ENCODE data around the gene TTF1.

GRCh38 chr9:132381966-132382541, 24.6 kb downstream of the TTF1 start:
- TF ChIP-seq CTCF (IDR thresholded peaks at IDR 0.05): no peak
- TF ChIP-seq POLR2A (IDR thresholded peaks at IDR 0.05): no peak

Measured in gastroesophageal sphincter (tissue), 3 donors.